ENCODE measurements around the gene PDAP1.
"Not testable (repeated sequence)": the region's sequence is repeated elsewhere in the genome, so short reads cannot be mapped to it uniquely, and the experiment has no call there.

Gene PDAP1

GRCh38 chr7:99393355-99394187 is 14.8 kb downstream of the PDAP1 start:
- H3K27ac ChIP-seq, result peak overlapping the region; percentile 93

GRCh38 chr7:99392659-99393354 is 15.6 kb downstream of the PDAP1 start:
- peak overlapping the region; percentile 93 for H3K27ac ChIP-seq

More at GRCh38 chr7:99393355-99394187, 14.8 kb downstream of the PDAP1 start:
- TF ChIP-seq CTCF (conservative IDR thresholded peaks at IDR 0.05), result no peak

GRCh38 chr7:99392046-99392445 is 16.4 kb downstream of the PDAP1 start:
- no peak for TF ChIP-seq CTCF (conservative IDR thresholded peaks at IDR 0.05)
- peak overlapping the region; percentile 93 for H3K27ac ChIP-seq

More at GRCh38 chr7:99392659-99393354, 15.6 kb downstream of the PDAP1 start:
- 0 out of 2 replicates have a peak, but pooled peaks have one; percentile 7 for TF ChIP-seq CTCF (conservative IDR thresholded peaks at IDR 0.05)

- 0 out of 2 replicates have a peak overlapping the region, but pooled peaks have one; percentile 2 for H3K27ac ChIP-seq
- TF ChIP-seq CTCF (conservative IDR thresholded peaks at IDR 0.05), result no peak
Measured at GRCh38 chr7:99390941-99391602, 17.3 kb downstream of the PDAP1 start.

GRCh38 chr7:99389772-99390171 is 18.6 kb downstream of the PDAP1 start:
- H3K27ac ChIP-seq, result no peak overlapping the region
- no peak for TF ChIP-seq CTCF (conservative IDR thresholded peaks at IDR 0.05)

- no peak for TF ChIP-seq CTCF (conservative IDR thresholded peaks at IDR 0.05)
- no peak overlapping the region for H3K27ac ChIP-seq
Measured at GRCh38 chr7:99387912-99388311, 20.5 kb downstream of the PDAP1 start.

- H3K27ac ChIP-seq, result not testable (repeated sequence)
Measured at GRCh38 chr7:99387239-99387635, 21.2 kb downstream of the PDAP1 start.
